Esophagus muscularis mucosa (tissue), 4 donors: ENCODE measurements around the gene ZNF879. TPM values are rescaled to one million over a fixed set of nuclear protein-coding genes. Genes with fewer than 3 reads are reported as not detected.

ENCODE experiments used
- DNase-seq: peaks from one replicate; pipeline ENCODE4 v3.0.0-alpha.2; 2017; ENCODE audit errors: extremely low spot score
- H3K27ac ChIP-seq, 4 donors: fragments of 200-600 bp; sonication (generic); replicated peaks in 1 of 4; 1 replicate in 3 of 4; 2 replicates in 1 of 4; pipeline ENCODE4 v1.5.1; 2016 to 2019; ENCODE audit warnings: mild to moderate bottlenecking in 1 of 4
- H3K27me3 ChIP-seq, 4 donors: fragments of 200-600 bp; sonication (generic); one replicate each; pipeline versions ENCODE4 v1.5.1 to v1.6.0; 2016 to 2019
- H3K36me3 ChIP-seq, 4 donors: fragments of 200-600 bp; sonication (generic); one replicate each; pipeline ENCODE4 v1.5.1; 2016 to 2019
- H3K4me1 ChIP-seq, 4 donors: fragments of 200-600 bp; sonication (generic); one replicate each; pipeline ENCODE4 v1.5.1; 2016 to 2019
- H3K4me3 ChIP-seq, 4 donors: fragments of 200-600 bp; sonication (generic); 1 replicate in 2 of 4; 2 replicates in 2 of 4; pipeline ENCODE4 v1.5.1; 2016 to 2019; ENCODE audit warnings: mild to moderate bottlenecking in 4 of 4, moderate library complexity in 1 of 4
- H3K9me3 ChIP-seq, 4 donors: fragments of 200-600 bp; sonication (generic); 1 replicate in 3 of 4; 2 replicates in 1 of 4; pipeline ENCODE4 v1.5.1; 2016 to 2019
- CTCF ChIP-seq, 3 experiments: fragments of 200-600 bp in 2 of 3; fragments of 450-650 bp in 1 of 3; sonication (generic) in 2 of 3; IDR thresholded peaks; one replicate each; pipeline ENCODE4 v1.5.1; 2017 to 2019; ENCODE audit warnings: antibody characterized with exemption in 3 of 3, mild to moderate bottlenecking in 2 of 3, moderate library complexity in 1 of 3
- EP300 ChIP-seq: sonication (generic); formaldehyde crosslinking; IDR thresholded peaks from one replicate; pipeline ENCODE4 v1.6.1; 2017; ENCODE audit warnings: antibody characterized with exemption
- POLR2A ChIP-seq: fragments of 450-650 bp; IDR thresholded peaks from one replicate; pipeline ENCODE4 v1.6.1; 2017; ENCODE audit warnings: antibody characterized with exemption, moderate library complexity, mild to moderate bottlenecking, low read depth
- POLR2AphosphoS5 ChIP-seq, 2 donors: sonication (generic); formaldehyde crosslinking; IDR thresholded peaks; one replicate each; pipeline ENCODE4 v1.6.1; 2017; ENCODE audit warnings: antibody characterized with exemption in 2 of 2
- WGBS: methylation state at CpG from one replicate; pipeline ENCODE4 v1.1.5; 2018; 5-methylcytosine and 5-hydroxymethylcytosine counted together
- intact Hi-C: fragments of 100-400 bp; cut with DNase I; formaldehyde crosslinking; loops from one replicate; pipeline ENCODE4 v1.15.1; 2023
- total RNA-seq, 4 donors: library from RNA; depleted of rRNA; stranded (reverse); fragments of >200 nt; gene quantifications; one replicate each; pipeline versions ENCODE4 v1.1.0 to v1.2.1, GENCODE V29; 2016

The ZNF879 gene
- total RNA-seq, 4 donors from 2014 or later = 4.3 to 6.4 (median 4.8) TPM

- intact Hi-C loops = no loop called here
- no peak overlapping the region for H3K4me3 ChIP-seq
- TF ChIP-seq CTCF (IDR thresholded peaks at IDR 0.05) (no peak), POLR2A (no peak), EP300 (no peak), POLR2AphosphoS5 (IDR thresholded peaks at IDR 0.05) (no peak)
- H3K4me1 ChIP-seq = peaks cover 0 to 16% (median 3%) of the 10 kb centered on the region in 4 donors
- H3K9me3 ChIP-seq = peaks cover 0 to 21% (median 8%) of the 10 kb centered on the region in 4 donors
- peaks cover 0 to 64% (median 0%) of the 10 kb centered on the region in 4 donors for H3K27me3 ChIP-seq
- H3K36me3 ChIP-seq = no peaks in the 10 kb centered on the region
- DNase-seq = no peak
- no peak overlapping the region for H3K27ac ChIP-seq
- 47% methylated on average over 10 of the region's 53 CpGs for WGBS
Observed at GRCh38 chr5:178993955-178994579, 29.5 kb upstream of the ZNF879 start.

DNA sequence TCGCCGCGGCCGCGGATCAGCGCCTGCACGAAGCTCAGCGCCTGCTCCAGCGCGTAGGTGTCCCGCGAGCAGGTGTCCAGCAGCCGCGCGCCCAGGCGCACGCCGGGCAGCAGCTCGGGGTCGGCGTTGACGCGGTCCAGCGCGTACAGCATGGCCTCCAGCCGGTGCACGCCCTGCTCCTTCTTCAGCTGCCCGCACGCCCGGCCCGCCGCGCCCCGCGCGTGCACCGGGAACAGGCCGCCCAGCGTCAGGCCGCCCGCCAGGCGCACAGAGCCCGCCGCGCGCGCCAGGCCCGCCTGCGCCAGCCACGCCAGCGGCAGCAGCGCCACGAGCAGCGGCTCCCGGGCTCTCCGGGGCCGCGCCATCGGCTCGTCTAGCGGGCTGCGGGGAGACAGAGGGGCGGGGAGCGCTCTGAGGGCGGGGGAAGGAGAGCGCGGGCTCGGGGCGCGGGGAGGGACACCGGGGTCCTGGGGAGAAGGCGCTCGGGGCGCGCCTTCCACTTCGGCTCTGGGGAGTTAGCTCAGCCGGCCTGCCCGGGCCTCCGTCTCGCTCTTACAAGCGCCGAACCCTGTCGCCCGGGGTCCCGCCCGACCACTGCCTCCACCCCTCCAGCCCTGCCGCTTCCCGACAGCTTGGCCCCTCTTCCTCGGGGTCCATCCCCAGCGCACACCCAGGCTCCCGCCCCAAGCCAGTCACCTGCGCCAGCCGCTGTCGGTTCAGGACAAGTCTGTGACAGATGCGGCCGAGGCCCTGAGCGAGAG lies 28.8 kb upstream of the ZNF879 start, which contains the start of gene GRM6:
Gene GRM6 (minus strand): TSS at position 741 of the 761 bp plus-strand sequence. CDS start 376 bp downstream, at position 365.
- Histone ChIP-seq H3K4me1 (peaks cover 0 to 16% (median 3%) of the 10 kb centered on the region in 4 donors), H3K4me3 (peak within 1 kb of the TSS in 1 of 4 donors; percentile 7), H3K27ac (no peak within 1 kb of the TSS), H3K9me3 (peaks cover 0 to 14% (median 5%) of the 10 kb centered on the region in 4 donors), H3K27me3 (peaks cover 0 to 64% (median 0%) of the 10 kb centered on the region in 4 donors), H3K36me3 (no peaks in the 10 kb centered on the region)
- TF ChIP-seq POLR2A (no peak), EP300 (no peak), POLR2AphosphoS5 (IDR thresholded peaks at IDR 0.05) (no peak), CTCF (IDR thresholded peaks at IDR 0.05) (no peak)
- DNase-seq = no peak
- WGBS = 3% methylated on average over 16 of the region's 97 CpGs
- intact Hi-C loops = no loop called here

DNA sequence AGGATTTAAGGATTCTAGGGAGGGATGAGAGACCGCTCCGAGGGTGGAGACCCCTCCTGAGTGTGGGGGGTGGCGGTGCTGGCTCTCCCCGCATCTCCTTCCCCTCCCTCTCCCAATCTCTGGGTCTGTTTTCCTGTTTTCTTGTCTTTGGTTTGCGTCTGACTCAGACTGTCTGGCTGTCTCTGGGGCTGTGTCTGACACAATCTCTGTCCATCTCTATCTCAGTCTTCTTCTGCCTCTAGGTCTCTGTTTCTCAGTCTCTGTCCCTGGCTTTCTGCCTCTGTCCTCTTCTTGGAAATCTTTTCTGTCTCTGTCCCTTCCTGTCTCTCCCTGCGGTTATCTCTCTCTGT lies 28.3 kb upstream of the ZNF879 start:
- Histone ChIP-seq H3K4me1 (peaks cover 0 to 16% (median 3%) of the 10 kb centered on the region in 4 donors), H3K27me3 (peaks cover 0 to 64% (median 0%) of the 10 kb centered on the region in 4 donors), H3K4me3 (peak overlapping the region in 1 of 4 donors; percentile 7), H3K27ac (no peak overlapping the region), H3K9me3 (peaks cover 0 to 8% (median 2%) of the 10 kb centered on the region in 4 donors), H3K36me3 (no peaks in the 10 kb centered on the region)
- no peak for DNase-seq
- no peak for TF ChIP-seq EP300
- TF ChIP-seq CTCF (IDR thresholded peaks at IDR 0.05) = no peak
- TF ChIP-seq POLR2A = no peak
- no peak for TF ChIP-seq POLR2AphosphoS5 (IDR thresholded peaks at IDR 0.05)
- 8% methylated on average over 6 of the region's 6 CpGs for WGBS
- intact Hi-C loops = no loop called here

DNA sequence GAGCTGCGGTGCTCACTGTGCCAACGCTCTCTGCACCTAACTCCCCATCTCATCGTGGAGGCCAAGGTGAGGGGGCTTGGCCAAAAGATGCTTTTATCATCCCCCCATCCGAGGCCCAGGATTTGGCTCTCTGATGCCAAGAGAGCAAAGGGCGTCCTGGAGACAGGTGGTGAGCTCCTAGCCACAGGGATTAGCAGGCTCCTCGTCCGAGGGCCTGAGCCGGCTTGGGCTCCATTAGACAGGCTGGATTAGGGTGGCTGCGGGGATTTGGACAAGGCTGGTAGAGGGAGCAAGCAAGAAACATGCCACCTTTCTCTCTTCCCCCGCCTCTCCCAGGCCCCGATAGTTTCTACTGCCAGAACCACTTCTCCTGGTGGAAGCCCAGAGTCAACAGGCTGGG lies 27.4 kb upstream of the ZNF879 start:
- intact Hi-C loops = no loop called here
- Histone ChIP-seq H3K27ac (no peak overlapping the region), H3K4me1 (peaks cover 0 to 16% (median 3%) of the 10 kb centered on the region in 4 donors), H3K4me3 (no peak overlapping the region), H3K36me3 (no peaks in the 10 kb centered on the region), H3K27me3 (peaks cover 0 to 59% (median 0%) of the 10 kb centered on the region in 4 donors), H3K9me3 (no peaks in the 10 kb centered on the region)
- WGBS = 96% methylated on average over 3 of the region's 11 CpGs
- no peak for DNase-seq
- TF ChIP-seq POLR2A = no peak
- no peak for TF ChIP-seq EP300
- TF ChIP-seq CTCF (IDR thresholded peaks at IDR 0.05) = no peak
- TF ChIP-seq POLR2AphosphoS5 (IDR thresholded peaks at IDR 0.05) = no peak
